Left renal cortex interstitium (tissue), 4 donors: Measurements from ENCODE around the gene EIF4G1. TPM values are rescaled to one million over a fixed set of nuclear protein-coding genes. Genes with fewer than 3 reads are reported as not detected.

Source experiments
- DNase-seq, 4 donors: peaks; one replicate each; pipeline ENCODE4 v3.0.0-alpha.2; 2013; ENCODE audit warnings: low read depth in 4 of 4, low spot score in 2 of 4, missing footprints in 1 of 4
- polyA plus RNA-seq, 4 donors: library from polyadenylated mRNA; unstranded; fragments of 120-200 nt; gene quantifications; one replicate each; pipeline ENCODE4 v1.2.1, GENCODE V29; 2013; ENCODE audit not compliant: insufficient read length in 4 of 4

Gene EIF4G1
- polyA plus RNA-seq, 4 donors: 161 to 227 (median 197) TPM

GRCh38 chr3:184306341-184306972 lies 7.9 kb upstream of the EIF4G1 start:
- DNase-seq: no peak

DNA sequence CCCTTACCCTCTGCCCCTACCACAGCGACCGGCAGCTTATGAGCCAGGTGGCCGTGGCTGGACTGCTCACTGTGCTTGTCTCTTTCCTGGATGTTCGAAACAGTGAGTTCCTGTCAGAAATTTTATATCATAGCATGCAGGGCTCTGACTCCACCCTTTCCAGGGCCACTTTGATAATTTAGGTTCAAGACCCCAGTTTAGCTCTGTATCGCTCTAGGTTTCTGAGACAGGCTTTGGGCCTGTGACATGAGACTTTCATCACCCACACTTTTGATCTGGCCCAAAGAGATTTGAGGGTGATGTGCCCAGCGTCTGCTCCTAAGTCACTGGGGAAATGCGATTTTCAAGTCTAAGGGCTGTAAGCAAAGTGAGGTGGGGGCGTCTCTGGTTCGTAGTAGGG lies 6.5 kb upstream of the EIF4G1 start:
- DNase-seq: no peak

GRCh38 chr3:184308744-184309143 lies 5.7 kb upstream of the EIF4G1 start:
- DNase-seq: no peak

GRCh38 chr3:184311633-184312032 lies 2.8 kb upstream of the EIF4G1 start:
- no peak for DNase-seq

DNA sequence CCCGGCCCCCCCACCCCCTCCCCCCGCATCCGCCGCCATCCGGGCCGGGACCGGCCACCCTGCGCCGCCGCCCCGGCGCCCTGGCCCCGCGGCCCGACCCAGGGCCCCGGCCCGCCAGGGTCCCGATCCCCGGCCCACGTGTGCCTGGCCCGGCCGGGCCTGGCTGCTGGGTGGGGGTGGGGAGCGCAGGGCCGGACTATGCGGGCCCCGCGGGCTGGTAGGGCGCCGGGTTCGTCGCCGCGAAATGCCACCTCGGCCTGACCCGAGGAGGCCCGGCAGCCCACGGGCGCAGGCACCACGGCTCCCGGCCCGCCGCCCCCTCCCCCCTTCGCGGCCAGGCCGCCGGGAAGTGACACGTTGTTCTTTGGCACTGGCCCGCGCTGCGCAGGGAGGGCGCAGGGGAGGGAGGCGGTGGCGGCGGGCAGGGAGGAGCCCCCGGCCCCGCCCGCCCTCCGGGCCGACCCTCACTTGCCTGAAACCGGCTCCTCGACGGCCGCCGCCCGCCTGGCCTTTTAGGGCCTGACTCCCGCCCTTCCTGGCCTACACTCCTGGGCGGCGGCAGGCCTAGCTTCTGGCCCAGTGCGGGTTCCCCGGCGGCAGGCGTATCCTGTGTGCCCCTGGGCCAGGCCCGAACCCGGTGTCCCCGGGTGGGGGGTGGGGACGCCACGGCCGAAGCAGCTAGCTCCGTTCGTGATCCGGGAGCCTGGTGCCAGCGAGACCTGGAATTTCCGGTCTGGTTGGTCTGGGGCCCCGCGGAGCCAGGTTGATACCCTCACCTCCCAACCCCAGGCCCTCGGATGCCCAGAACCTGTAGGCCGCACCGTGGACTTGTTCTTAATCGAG lies 515 bp downstream of the EIF4G1 start:
- peak in 1 of 4 donors; percentile 24 for DNase-seq

GRCh38 chr3:184315543-184315867 lies 1.1 kb downstream of the EIF4G1 start:
- no peak for DNase-seq

GRCh38 chr3:184315871-184316661 lies 1.7 kb downstream of the EIF4G1 start:
- DNase-seq: no peak

GRCh38 chr3:184316792-184317191 lies 2.4 kb downstream of the EIF4G1 start:
- DNase-seq: no peak

DNA sequence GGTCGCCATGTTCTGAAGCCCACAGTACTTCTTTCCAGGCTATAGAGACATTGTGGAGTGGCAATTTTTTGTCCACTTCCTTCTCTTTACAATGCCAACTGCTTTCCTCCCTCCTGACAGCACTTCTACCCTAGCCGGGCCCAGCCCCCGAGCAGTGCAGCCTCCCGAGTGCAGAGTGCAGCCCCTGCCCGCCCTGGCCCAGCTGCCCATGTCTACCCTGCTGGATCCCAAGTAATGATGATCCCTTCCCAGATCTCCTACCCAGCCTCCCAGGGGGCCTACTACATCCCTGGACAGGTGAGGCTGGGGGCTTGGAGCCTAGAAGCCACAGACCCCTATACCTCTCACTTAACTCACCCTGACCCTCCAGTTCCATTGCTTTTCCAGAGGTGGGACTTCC lies 2.8 kb downstream of the EIF4G1 start:
- DNase-seq: no peak

GRCh38 chr3:184320104-184320445 lies 5.7 kb downstream of the EIF4G1 start:
- DNase-seq: no peak

DNA sequence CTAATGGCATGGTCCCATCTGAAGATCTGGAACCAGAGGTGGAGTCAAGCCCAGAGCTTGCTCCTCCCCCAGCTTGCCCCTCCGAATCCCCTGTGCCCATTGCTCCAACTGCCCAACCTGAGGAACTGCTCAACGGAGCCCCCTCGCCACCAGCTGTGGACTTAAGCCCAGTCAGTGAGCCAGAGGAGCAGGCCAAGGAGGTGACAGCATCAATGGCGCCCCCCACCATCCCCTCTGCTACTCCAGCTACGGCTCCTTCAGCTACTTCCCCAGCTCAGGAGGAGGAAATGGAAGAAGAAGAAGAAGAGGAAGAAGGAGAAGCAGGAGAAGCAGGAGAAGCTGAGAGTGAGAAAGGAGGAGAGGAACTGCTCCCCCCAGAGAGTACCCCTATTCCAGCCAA lies 7.3 kb downstream of the EIF4G1 start:
- no peak for DNase-seq

GRCh38 chr3:184322731-184323487 lies 8.5 kb downstream of the EIF4G1 start:
- DNase-seq: no peak

- DNase-seq: no peak
These were observed 9.3 kb downstream of the EIF4G1 start for GRCh38 chr3:184323696-184324095.

- no peak for DNase-seq
These were observed 10.9 kb downstream of the EIF4G1 start for GRCh38 chr3:184325269-184325668.

DNA sequence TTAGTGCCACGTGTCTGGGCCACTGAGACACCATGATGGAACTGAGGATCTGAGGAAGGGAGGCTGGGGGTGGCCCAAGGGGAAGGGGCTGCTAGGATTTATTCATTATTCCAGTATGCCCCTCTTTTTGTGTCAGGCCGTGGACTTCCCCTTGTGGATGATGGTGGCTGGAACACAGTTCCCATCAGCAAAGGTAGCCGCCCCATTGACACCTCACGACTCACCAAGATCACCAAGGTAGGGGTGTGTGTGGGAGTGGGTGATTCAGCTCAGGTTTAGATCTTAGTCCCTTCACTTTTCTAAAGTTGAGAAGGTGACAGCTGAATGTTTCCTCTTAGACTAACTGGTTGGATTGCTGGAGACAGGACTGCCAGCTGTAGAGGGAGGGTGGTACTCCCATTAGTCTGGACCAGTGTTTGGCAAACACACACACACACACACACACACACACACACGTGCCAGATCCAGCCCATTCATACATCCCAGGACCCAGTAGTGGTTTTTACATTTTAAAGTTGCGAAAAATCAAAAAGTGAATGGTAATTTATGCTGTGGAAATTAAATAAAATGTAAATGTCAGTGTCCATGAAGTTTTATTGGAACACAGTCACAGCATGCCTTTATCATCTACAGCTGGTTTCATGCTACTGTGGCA lies 11.4 kb downstream of the EIF4G1 start:
- no peak for DNase-seq

- no peak for DNase-seq
These were observed 12.8 kb downstream of the EIF4G1 start for GRCh38 chr3:184327171-184327570.

DNA sequence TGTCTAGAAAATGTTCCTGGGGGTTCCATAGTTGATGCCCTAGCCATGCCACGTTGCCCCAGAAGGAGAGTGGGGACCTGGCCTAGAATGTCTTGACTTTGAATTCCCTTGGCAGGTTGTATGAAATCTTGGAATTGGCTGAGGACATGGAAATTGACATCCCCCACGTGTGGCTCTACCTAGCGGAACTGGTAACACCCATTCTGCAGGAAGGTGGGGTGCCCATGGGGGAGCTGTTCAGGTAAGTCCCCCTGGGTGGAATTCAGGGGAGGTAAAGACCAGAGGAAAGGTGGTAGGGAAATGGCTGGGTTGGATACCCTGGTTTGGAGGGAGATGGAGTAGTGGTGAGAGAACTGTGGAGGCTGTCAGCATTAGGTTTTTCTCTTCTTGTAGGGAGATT lies 14.1 kb downstream of the EIF4G1 start:
- DNase-seq: no peak

DNA sequence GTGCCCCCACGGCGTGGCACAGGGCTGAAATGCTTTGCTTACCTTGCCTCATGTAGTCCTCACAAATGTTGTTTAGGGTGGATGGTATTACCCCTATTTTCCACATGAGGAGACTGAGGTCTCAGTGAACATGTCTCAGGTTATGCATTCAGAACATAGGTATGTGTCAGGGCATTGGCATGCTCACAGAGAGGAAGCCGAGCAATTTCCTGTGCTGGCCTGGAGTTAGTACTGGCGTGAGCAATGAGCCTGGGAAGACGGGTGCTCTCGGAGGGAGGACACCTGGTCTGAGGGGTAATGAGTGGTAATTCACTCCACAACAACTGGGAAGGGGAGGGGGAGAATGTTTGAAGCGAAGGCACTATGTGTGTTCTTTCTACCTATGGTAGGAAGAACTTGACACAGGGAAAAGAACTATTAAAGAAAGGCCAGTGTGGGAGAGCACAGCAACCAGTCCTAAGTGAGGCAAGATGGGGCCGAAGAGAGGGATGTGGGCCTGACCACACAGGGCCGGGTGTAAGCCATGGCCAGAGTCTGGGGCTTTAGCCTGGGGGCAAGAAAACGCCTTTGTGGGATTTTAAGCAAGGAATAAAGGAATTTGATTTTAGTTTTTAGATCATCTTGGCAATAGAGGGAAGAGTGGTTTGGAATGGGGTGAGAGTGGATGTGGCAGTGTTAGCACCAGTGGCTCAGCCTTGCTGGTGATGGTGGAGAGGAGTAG lies 18.1 kb downstream of the EIF4G1 start:
- no peak for DNase-seq

DNA sequence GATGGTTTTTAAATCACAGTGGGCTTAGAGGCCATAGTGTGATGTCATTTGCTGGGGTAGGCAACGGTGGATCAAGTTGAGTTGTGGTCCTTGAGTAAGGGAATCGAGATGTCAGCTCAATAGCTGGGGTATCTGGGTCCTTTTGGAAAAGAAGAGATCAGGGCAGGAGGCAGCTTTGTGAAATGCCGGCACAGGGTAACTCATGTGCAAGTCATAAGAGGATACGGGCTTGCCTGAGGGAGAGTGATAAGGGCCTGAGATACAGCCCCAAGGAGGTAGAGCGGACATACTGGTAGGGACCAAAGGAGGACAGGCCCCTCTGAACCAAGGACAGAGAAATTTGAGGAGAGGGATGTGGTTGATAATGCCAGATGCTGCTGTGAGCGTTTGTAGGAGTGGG lies 18.8 kb downstream of the EIF4G1 start:
- no peak for DNase-seq

GRCh38 chr3:184333700-184334099 lies 19.3 kb downstream of the EIF4G1 start:
- DNase-seq: no peak
